Measurements from ENCODE around the gene ABCA3.
"Not testable (repeated sequence)": the region's sequence is repeated elsewhere in the genome, so short reads cannot be mapped to it uniquely, and the experiment has no call there.

Gene ABCA3

GRCh38 chr16:2277466-2278271, 62.9 kb downstream of the ABCA3 start:
- DNase-seq, result no peak

DNA sequence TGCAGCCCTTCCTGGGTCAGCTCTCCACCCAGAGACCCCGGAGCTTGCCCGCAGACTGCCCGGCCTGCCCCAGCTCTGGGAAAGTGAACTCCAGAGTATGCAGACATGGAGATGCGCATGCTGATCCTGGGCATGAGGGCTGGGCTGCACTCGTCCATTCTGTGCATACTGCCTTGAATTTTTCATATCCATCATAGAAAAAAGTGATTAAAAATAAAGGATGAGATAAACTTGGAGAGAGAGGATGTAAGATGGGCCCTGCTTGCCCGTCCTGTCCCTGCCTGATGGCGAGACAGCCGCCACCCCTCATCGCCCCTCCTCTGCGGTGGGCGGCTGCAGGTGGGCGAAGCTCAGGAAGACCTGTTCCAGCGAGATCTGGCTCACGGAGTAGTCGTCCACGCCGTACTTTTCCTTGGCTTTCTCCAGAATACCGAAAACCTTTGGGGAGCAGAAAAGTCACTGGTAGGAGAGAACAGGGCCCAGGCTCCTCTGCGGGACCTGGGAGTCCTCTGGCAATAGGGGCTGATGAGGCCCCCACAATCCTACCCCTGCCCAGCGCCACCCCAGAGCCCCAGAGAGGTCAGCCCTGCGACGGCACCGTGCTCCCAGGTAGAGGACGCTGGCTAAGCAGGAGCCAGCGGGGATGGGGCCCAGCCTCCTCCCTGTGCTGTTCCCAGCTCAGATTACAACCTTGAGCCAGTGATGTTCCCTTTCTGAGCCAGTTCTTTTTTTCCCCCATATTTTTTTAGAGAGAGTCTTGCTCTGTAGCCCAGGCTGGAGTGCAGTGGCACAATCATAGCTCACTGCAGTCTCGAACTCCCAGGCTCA, 63.9 kb downstream of the ABCA3 start:
- DNase-seq, result no peak

DNA sequence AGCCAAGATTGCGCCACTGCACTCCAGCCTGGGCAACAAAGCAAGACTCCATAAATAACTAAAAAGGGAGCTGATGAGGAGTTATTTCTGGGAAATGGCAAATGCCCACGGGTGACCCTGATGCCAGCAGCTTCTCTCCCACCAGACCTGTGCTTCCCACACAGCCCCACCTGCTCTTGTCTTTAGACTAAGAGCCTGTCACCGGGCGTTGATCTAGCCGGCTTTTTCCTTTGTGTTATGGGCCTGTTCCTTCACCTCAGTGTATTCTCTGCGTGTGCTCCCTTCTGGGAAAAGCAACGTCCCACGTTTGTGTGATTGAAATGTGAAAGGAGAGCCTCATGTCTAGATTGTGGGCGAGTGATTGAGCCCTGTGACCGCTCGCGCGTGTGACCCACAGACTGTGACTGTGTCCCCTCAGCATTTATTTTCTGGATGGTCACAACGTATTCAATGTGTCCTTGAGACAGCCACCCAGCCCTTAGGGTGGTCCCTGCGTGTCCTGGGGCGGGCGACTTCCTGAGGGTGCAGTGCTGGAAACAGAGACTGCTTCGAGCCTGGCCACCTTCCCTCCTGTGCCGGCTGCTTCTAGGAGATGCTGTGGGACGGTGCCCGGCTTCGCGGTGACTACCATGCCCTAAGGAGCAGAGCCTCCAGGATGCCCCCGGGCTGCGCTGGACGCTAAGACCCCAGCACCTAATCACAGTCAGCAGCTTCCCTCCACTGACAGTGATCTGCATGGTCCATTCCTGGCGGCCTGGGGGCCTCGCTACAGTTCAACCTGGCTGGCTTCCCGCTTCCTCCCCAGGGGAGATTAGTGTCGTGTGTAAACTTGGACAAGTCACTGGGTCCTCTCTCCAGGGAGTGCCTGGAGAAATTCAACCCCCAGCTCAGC, 64.8 kb downstream of the ABCA3 start:
- DNase-seq, result no peak

DNA sequence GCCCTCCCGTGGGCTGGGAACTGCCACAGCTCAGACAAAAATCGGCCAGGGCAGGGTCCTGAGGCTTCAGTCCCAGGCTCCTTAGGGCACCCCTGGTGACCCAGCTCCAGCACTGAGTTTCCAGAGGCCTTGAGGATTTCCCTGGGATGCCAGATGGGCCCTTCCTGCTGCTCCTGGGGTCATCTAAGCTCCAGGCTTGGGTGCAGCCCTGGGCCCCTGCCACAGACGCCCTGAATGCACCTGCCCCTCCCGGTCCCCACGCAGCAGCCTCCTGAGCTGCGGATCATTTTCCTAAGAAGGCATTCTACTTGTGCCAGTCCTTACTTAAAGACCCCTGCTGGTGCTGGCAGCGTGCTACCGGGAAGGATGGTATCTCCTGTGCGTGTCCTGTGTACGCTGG, 66.6 kb downstream of the ABCA3 start:
- no peak for DNase-seq

- no peak for DNase-seq
Measured at GRCh38 chr16:2273484-2273883, 67.0 kb downstream of the ABCA3 start.

DNA sequence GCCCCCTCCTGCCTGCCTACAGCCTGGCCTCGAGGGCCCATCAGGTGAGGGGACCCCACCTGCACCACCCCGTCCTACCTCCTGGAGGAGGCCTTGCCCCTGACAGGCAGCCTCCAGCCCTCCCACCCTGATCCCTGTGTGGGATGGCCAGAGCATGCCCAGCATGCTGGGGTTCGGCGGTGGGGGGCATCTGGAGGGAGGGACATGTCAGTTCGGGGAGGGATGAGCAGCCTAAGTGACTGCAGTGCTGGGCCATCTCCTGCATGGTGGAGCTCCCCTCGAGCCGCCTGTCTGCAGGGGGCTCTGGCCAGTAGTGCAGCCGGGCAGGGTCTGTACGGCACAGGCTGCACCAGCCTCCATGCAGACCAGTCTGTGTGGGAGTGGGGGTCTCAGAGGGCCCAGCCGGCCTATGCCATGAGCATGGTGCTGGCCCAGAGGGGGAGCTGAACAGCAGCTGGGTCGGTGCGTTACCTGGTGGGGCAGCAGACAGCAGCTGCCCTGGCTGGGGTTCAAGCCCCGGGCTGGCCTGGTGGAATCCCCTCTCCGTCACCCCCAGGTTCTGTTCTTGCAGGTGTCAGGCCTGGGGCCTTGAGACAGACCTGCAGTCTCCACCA, 68.6 kb downstream of the ABCA3 start:
- no peak for DNase-seq

DNA sequence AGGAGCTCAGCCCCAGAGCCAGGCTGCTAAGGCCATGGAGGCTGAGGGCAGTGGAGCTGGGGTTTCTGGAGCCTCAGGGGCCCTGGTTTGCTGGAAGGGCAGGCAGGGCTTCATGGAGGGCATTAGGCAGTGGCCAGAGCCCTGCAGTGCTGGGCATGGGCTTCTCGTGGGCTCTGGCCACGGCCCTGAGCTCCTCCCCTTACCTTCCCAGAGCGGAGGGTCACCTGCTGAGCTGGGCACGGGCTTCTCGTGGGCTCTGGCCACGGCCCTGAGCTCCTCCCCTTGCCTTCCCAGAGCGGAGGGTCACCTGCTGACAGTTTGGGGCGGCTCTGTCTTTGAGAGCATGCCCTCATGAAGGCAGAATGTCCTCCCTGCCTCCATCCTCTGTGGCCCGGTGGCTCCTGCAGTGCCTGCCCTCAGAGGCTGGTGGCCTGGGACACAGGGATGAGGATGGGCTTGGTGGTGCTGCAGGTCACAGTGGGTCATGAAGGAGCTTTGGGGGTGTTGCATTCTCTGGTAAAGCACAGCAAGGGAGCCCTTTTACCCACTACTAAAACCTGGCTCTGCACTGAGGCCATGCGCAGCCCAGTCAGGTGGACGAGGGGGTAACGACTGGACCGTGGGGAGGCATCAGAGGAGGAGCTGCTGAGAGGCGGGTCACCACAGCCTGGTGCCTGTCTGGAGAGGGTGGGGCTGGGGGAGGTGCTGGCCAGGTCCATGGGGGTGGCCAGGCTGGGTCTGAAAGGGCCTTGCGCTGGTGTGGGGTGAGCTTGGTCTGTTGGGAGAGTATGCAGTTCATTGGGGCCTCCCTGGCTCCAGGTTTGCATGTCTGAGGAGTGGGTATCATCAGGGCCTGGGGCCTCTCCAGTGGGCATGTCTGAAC, 69.7 kb downstream of the ABCA3 start:
- no peak for DNase-seq

- no peak for DNase-seq
Measured at GRCh38 chr16:2270070-2270462, 70.5 kb downstream of the ABCA3 start.

- DNase-seq, result no peak
Measured at GRCh38 chr16:2267913-2268666, 72.4 kb downstream of the ABCA3 start, which contains the start of gene RNPS1. TSS of gene RNPS1 (minus strand) at chr16:2268126. CDS start at chr16:2264643, 3,483 bp downstream.

- not testable (repeated sequence) for DNase-seq
Measured at GRCh38 chr16:2267505-2267912, 73.0 kb downstream of the ABCA3 start.

- DNase-seq, result not testable (repeated sequence)
Measured at GRCh38 chr16:2266887-2267286, 73.6 kb downstream of the ABCA3 start.

DNA sequence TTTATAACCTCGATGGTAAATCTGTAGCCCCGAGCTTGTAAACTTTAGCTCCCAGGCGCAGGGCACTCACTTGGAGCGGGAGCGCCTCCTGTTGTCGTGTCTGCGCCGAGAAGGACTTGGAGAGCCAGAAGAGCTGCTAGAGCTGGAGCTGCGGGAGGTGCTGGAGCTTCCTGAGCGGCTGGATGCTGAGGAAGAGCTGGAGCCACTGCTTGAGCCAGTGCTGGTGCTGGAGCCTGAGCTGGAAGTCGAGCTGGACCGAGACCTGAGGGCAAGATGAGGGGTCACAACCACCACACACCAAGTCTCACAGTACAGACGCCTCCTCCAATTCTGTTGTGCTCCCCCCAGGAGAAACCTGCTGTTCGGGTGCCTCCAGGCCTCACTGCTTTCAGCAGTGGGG, 77.5 kb downstream of the ABCA3 start:
- not testable (repeated sequence) for DNase-seq

- DNase-seq, result no peak
Measured at GRCh38 chr16:2260250-2260649, 80.3 kb downstream of the ABCA3 start.

- not testable (repeated sequence) for DNase-seq
Measured at GRCh38 chr16:2258530-2258929, 82.0 kb downstream of the ABCA3 start.

- no peak for DNase-seq
Measured at GRCh38 chr16:2257726-2258125, 82.8 kb downstream of the ABCA3 start.

GRCh38 chr16:2256531-2257140, 83.9 kb downstream of the ABCA3 start:
- no peak for DNase-seq

- DNase-seq, result no peak
Measured at GRCh38 chr16:2253293-2253692, 87.2 kb downstream of the ABCA3 start.

DNA sequence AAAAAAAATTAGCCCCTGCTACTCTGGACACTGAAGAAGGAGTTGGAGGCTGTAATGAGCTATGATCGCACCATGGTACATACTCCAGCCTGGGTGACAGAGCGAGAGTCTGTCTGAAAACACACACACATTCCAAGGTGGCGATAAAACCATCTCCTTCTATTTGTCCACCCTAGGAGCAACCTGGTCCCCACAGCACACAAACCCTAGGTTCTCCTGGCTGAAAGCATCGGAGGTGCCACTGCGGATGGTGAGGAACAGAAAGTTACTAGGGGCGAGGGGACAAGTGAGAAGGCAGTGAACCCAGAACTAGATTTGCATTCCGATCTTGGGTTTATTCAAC, 87.8 kb downstream of the ABCA3 start:
- DNase-seq, result no peak

GRCh38 chr16:2251296-2252111, 89.0 kb downstream of the ABCA3 start, which contains the start of gene ECI1:
TSS of gene ECI1 (minus strand) at chr16:2251587. CDS start at chr16:2251566, 21 bp downstream.
- DNase-seq, result peak; percentile 67
